Aorta (tissue), 5 donors: Measurements from ENCODE around the gene HMGN4. TPM values are rescaled to one million over a fixed set of nuclear protein-coding genes. Genes with fewer than 3 reads are reported as not detected.

Experiments used
- ATAC-seq: fragments of 200-7000 bp; cut with Tn5 transposase; one replicate; pipeline ENCODE4 v1.9.1; 2022; ENCODE audit warnings: moderate library complexity; ENCODE audit not compliant: low FRiP score
- DNase-seq, 2 donors: peaks; one replicate each; pipeline ENCODE4 v3.0.0-alpha.2; 2020
- H3K27ac ChIP-seq, 2 donors: one replicate each; pipeline ENCODE4 v1.5.1; 2013; ENCODE audit warnings: low read length in 2 of 2, mild to moderate bottlenecking in 2 of 2, moderate library complexity in 2 of 2, control low read depth in 1 of 2, inconsistent platforms in 1 of 2, low read depth in 1 of 2
- H3K27me3 ChIP-seq, 2 donors: one replicate each; pipeline ENCODE4 v1.6.1; 2013; ENCODE audit warnings: control low read depth in 1 of 2, low read length in 1 of 2, mild to moderate bottlenecking in 1 of 2, moderate library complexity in 1 of 2; ENCODE audit not compliant: insufficient read depth in 2 of 2, control insufficient read depth in 1 of 2
- H3K36me3 ChIP-seq, 2 donors: one replicate each; pipeline ENCODE4 v1.6.1; 2013; ENCODE audit warnings: control low read depth in 1 of 2, low read length in 1 of 2, mild to moderate bottlenecking in 1 of 2; ENCODE audit not compliant: insufficient read depth in 2 of 2, control insufficient read depth in 1 of 2
- H3K4me1 ChIP-seq, 2 donors: one replicate each; pipeline ENCODE4 v1.6.1; 2013; ENCODE audit warnings: low read length in 2 of 2, control low read depth in 1 of 2, mild to moderate bottlenecking in 1 of 2, moderate library complexity in 1 of 2; ENCODE audit not compliant: insufficient read depth in 2 of 2, control insufficient read depth in 1 of 2
- H3K4me3 ChIP-seq, 2 donors: one replicate each; pipeline ENCODE4 v1.5.1; 2013; ENCODE audit warnings: low read length in 2 of 2, control low read depth in 1 of 2, mild to moderate bottlenecking in 1 of 2
- H3K9me3 ChIP-seq: one replicate; pipeline ENCODE4 v1.6.1; 2013; ENCODE audit warnings: mild to moderate bottlenecking, low read length; ENCODE audit not compliant: control insufficient read depth
- WGBS, 2 donors: extraction: QIAGEN DNeasy Blood & Tissue Kit; methylation state at CpG; one replicate each; pipeline ENCODE4 v1.1.7; 2013; 5-methylcytosine and 5-hydroxymethylcytosine counted together
- intact Hi-C, 2 donors: fragments of 100-400 bp; cut with DNase I; formaldehyde crosslinking; loops; one replicate each; pipeline versions ENCODE4 v1.14.2 to v1.15.0; 2022
- polyA plus RNA-seq, 2 donors: library from polyadenylated mRNA; stranded (reverse); fragments of 200-250 nt; gene quantifications; one replicate each; pipeline ENCODE4 v1.2.3, GENCODE V29; 2013
- total RNA-seq, 2 donors: library from RNA; stranded (reverse); fragmentation: NEBNext Ultra II Directional; extraction: Animal tissue kit (Norgen Biotek cat#: 25700); gene quantifications; one replicate each; pipeline ENCODE4 v1.2.1, GENCODE V29; 2021
- donor health status: healthy with polysubstance abuse.
- donor health status: Bipolar disorder and iron deficiency.
- donor health status: DM: no; HTN: no; CAD: no.
- donor health status: DM: no; HTN: no; CAD: no.
- donor health status: DM: yes; HTN: yes; CAD: no.

HMGN4 gene
- total and polyA plus RNA-seq, 4 donors: 36.4 to 69.0 (median 46.1) TPM

- Histone ChIP-seq H3K9me3 (no peaks in the 10 kb centered on the region), H3K4me3 (peak overlapping the region; percentile 43 to 57), H3K4me1 (peaks cover 0 to 4% of the 10 kb centered on the region in 2 donors), H3K27me3 (no peaks in the 10 kb centered on the region), H3K36me3 (no peaks in the 10 kb centered on the region), H3K27ac (no peak overlapping the region)
- ATAC-seq (no peak), DNase-seq (no peak)
- intact Hi-C loops: loop anchor here (2.0 to 10.0 kb wide), 3 partner anchors 14 to 378 kb away; partner anchors contain the start of gene HMGN4 (in 1 of the 2)
- 62 to 67% methylated on average over 11 of the region's 11 CpGs for WGBS, 2 donors
Measured at GRCh38 chr6:26552640-26553188, 14.5 kb downstream of the HMGN4 start.

GRCh38 chr6:26553264-26553634 lies 15.1 kb downstream of the HMGN4 start:
- Histone ChIP-seq H3K4me3 (peak overlapping the region; percentile 43 to 60), H3K27me3 (no peaks in the 10 kb centered on the region), H3K9me3 (no peaks in the 10 kb centered on the region), H3K36me3 (no peaks in the 10 kb centered on the region), H3K27ac (peak overlapping the region in 1 of 2 donors; percentile 33), H3K4me1 (peaks cover 0 to 4% of the 10 kb centered on the region in 2 donors)
- intact Hi-C loops: loop anchor here (2.0 to 10.0 kb wide), 3 partner anchors 14 to 378 kb away; partner anchors contain the start of gene HMGN4 (in 1 of the 2)
- 0 to 1% methylated on average over 13 of the region's 13 CpGs for WGBS, 2 donors
- ATAC-seq: peak; percentile 92
- DNase-seq: peak; percentile 74 to 89

- ATAC-seq (peak; percentile 92), DNase-seq (peak; percentile 82 to 93)
- Histone ChIP-seq H3K4me1 (peaks cover 0 to 4% of the 10 kb centered on the region in 2 donors), H3K36me3 (no peaks in the 10 kb centered on the region), H3K9me3 (no peaks in the 10 kb centered on the region), H3K4me3 (peak overlapping the region; percentile 36 to 60), H3K27ac (peak overlapping the region; percentile 12 to 45), H3K27me3 (no peaks in the 10 kb centered on the region)
- intact Hi-C loops: loop anchor here (1.0 to 10.0 kb wide), 5 partner anchors 15 to 379 kb away; partner anchors contain the start of gene HMGN4 (in 1 of the 2)
- 0 to 1% methylated on average over 19 of the region's 19 CpGs for WGBS, 2 donors
Measured at GRCh38 chr6:26553635-26554446, 15.7 kb downstream of the HMGN4 start.

GRCh38 chr6:26554447-26554696 lies 16.2 kb downstream of the HMGN4 start:
- peaks cover 0 to 4% of the 10 kb centered on the region in 2 donors for H3K4me1 ChIP-seq
- H3K27ac ChIP-seq: peak overlapping the region in 1 of 2 donors; percentile 12
- no peaks in the 10 kb centered on the region for H3K27me3 ChIP-seq
- WGBS, 2 donors: 9 to 14% methylated on average over 1 of the region's 1 CpG
- no peaks in the 10 kb centered on the region for H3K36me3 ChIP-seq
- intact Hi-C loops: loop anchor here (1.0 to 10.0 kb wide), 3 partner anchors 14 to 380 kb away; no protein-coding TSS in a partner anchor
- no peak overlapping the region for H3K4me3 ChIP-seq
- no peak for DNase-seq
- no peak for ATAC-seq
- no peaks in the 10 kb centered on the region for H3K9me3 ChIP-seq

DNA sequence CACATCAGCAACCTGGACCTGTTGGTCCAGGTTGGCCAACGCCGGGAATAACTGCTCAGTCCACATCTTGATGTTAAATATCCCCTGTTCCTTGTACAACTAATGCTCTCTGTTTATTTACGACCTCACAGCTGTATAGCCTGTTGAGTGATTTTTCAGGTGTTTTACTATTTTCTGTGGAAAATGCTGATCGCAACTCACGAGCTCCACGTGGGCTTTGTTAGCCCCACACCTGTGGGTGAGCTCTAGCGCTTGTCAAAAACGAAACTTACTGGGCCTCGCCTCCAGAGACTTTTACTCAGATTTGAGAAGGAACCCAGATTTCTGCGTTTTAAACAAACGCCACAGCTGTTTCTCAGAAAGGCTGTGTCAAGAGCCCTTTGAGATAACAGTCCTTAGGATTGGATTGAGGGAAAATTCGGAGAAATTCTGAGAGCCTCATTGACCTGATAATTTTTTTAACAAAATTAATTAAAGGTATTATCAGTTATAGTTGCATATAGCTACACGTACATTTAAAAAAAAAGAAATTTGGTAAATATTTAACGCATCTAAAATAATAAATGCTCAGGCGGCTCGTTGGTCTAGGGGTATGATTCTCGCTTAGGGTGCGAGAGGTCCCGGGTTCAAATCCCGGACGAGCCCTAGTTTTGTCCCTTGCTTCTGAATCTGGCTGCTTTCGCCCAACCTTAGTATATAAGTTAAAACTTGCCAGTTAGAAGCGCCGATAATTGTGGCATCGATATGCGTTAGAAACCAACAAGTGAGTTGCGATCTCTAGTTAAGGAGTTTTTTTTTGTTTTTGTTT lies 16.7 kb downstream of the HMGN4 start:
- Histone ChIP-seq H3K27ac (peak overlapping the region in 1 of 2 donors; percentile 12), H3K36me3 (no peaks in the 10 kb centered on the region), H3K27me3 (no peaks in the 10 kb centered on the region), H3K4me1 (peaks cover 0 to 4% of the 10 kb centered on the region in 2 donors), H3K4me3 (no peak overlapping the region), H3K9me3 (no peaks in the 10 kb centered on the region)
- intact Hi-C loops: loop anchor here (1.0 to 10.0 kb wide), 3 partner anchors 14 to 380 kb away; no protein-coding TSS in a partner anchor
- 24 to 29% methylated on average over 27 of the region's 27 CpGs for WGBS, 2 donors
- ATAC-seq (peak; percentile 32), DNase-seq (no peak)

DNA sequence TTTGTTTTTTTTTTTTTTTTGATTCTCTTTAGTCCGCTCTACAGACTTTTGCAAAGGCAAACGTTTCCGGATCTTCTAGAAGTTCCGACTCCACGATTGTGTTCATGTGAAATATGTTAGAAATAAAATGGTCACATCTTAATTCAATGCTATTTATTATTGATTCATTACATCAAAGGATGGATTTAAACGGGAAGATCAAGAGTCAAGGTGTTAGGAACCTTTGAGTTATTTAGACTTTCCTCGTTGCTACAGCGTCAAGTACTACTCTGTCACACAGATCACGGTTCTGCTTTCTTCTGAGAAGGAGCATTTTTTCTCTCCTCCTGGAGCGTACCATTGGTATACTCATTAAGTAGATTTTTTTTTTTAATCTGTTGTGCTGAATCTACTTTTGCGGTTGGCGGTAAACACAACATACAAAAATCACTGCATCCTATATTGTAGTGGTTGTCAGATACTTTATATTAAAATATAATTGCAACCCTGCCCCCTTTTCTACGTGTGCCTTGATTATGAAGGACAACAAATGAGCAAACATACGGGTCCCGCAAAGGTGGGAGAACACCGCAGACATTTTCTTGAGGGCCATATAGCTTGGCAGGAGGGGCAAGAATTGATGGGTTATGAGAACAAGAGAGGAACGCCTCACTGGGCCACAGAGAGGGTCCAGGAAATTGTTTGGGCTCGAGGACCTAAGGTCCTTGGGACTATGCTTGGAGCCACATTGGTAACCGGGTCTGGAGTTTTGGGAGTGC lies 17.5 kb downstream of the HMGN4 start:
- Histone ChIP-seq H3K4me3 (no peak overlapping the region), H3K27ac (peak overlapping the region in 1 of 2 donors; percentile 25)
- WGBS, 2 donors: 66 to 70% methylated on average over 19 of the region's 19 CpGs

DNA sequence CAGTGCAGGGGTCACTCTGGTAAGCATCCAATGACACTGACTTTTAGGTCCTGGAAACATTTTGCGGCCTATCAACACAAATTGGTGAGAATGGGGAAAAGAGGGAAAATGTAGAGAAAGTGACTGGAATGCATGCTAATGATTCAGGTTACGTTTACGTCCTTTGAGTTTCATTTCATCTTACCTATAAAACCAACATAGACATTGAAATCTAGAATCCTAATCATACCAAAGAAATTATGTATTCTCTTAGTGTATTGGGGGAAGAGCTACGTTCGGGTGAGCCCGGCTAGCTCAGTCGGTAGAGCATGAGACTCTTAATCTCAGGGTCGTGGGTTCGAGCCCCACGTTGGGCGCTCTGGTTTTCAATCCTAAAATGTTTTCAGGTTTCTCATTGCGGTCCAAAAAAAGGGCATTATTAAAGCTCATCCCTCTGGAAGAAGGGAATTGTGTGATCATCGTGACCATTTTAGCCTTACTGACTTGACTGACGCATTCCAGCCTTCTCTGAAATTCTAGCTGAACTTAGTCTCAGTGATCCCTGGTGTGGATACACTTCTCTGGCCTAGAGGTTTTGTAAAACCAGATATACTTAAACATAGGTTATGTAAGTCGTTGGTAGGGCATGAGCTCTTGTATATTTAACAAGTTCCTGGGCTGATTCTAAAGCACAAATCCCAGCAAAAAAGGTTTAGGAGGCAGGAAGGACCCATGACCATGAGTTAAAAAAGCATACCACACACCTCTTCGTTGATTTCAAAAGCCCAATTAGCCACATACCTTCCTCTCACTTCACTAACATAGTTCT lies 18.3 kb downstream of the HMGN4 start:
- Histone ChIP-seq H3K4me1 (peaks cover 0 to 4% of the 10 kb centered on the region in 2 donors), H3K9me3 (no peaks in the 10 kb centered on the region), H3K27ac (peak overlapping the region in 1 of 2 donors; percentile 25), H3K27me3 (no peaks in the 10 kb centered on the region), H3K36me3 (no peaks in the 10 kb centered on the region), H3K4me3 (no peak overlapping the region)
- 40 to 41% methylated on average over 16 of the region's 16 CpGs for WGBS, 2 donors
- intact Hi-C loops: loop anchor here in 1 of 2 donors (10.0 kb wide), 1 partner anchor 382 kb away; no protein-coding TSS in a partner anchor
- ATAC-seq: no peak
- no peak for DNase-seq

More for the DNA sequence above, 17.5 kb downstream of the HMGN4 start:
- no peaks in the 10 kb centered on the region for H3K9me3 ChIP-seq
- H3K4me1 ChIP-seq: peaks cover 0 to 4% of the 10 kb centered on the region in 2 donors
- ATAC-seq: no peak
- no peaks in the 10 kb centered on the region for H3K36me3 ChIP-seq
- no peak for DNase-seq
- no peaks in the 10 kb centered on the region for H3K27me3 ChIP-seq
- intact Hi-C loops: loop anchor here (2.0 to 10.0 kb wide), 2 partner anchors 13 to 381 kb away; no protein-coding TSS in a partner anchor
